ENCODE data around the gene TEAD1. TPM values are rescaled to one million over a fixed set of nuclear protein-coding genes. Genes with fewer than 3 reads are reported as not detected.

TEAD1 gene
- polyA plus RNA-seq, 1 experiment, result 113 TPM

DNA sequence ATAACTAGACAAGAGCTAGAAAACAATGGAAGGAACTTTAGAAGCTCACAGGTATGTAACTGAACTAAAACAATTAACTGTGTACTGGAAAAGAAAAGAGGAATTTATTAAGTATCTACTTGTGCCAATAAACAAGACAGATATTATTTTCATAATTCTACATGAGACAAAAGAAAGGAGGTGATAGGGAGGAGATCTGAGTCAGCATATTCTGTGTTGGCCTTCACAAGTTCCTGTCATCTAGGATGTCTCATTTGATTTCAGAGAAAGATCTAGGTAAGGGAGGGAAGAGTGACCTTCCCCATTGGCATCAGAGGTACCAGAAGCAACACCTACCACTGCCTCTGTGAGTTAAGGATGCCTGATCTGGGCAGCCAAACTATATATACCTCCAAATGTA lies 34.8 kb upstream of the TEAD1 start:
- POLR2A ChIA-PET, result no interaction called here
- Histone ChIP-seq H3K4me3 (ENCODE audit: low read depth, low read length) (no peak overlapping the region), H3K9me3 (ENCODE audit: control insufficient read depth, insufficient read depth, low read length) (no peaks in the 10 kb centered on the region), H3K27me3 (ENCODE audit: control insufficient read depth, insufficient read depth, low read length) (no peaks in the 10 kb centered on the region), H3K27ac (ENCODE audit: low read depth, low read length) (no peak overlapping the region)
- CTCF ChIA-PET, result no interaction called here
- TF ChIP-seq, protein P1, sequence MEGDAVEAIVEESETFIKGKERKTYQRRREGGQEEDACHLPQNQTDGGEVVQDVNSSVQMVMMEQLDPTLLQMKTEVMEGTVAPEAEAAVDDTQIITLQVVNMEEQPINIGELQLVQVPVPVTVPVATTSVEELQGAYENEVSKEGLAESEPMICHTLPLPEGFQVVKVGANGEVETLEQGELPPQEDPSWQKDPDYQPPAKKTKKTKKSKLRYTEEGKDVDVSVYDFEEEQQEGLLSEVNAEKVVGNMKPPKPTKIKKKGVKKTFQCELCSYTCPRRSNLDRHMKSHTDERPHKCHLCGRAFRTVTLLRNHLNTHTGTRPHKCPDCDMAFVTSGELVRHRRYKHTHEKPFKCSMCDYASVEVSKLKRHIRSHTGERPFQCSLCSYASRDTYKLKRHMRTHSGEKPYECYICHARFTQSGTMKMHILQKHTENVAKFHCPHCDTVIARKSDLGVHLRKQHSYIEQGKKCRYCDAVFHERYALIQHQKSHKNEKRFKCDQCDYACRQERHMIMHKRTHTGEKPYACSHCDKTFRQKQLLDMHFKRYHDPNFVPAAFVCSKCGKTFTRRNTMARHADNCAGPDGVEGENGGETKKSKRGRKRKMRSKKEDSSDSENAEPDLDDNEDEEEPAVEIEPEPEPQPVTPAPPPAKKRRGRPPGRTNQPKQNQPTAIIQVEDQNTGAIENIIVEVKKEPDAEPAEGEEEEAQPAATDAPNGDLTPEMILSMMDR (IDR thresholded peaks at IDR 0.05; ENCODE audit: low read depth, low read length), result no peak
- no peak for DNase-seq (ENCODE audit: low read depth, low spot score)

DNA sequence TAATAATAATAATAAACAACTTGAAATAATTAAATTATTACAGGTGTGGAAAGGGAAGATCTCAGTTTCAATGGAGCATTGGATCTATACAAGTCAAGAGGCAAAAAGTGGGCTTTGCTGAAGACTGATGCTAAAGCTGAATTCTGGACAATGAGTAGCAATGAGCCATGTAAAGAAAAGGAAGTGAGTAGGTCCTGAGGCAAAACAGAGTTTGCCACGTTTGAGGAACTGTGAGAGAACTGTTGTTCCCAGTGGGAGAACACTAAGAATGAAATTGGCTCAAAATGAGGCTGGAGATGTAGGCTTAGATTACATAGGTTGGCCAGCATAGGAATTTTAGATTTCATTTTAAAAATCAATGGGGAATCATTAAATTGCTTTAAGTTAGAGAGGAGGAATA lies 33.9 kb upstream of the TEAD1 start:
- Histone ChIP-seq H3K4me3 (ENCODE audit: low read depth, low read length) (no peak overlapping the region), H3K9me3 (ENCODE audit: control insufficient read depth, insufficient read depth, low read length) (no peaks in the 10 kb centered on the region), H3K27ac (ENCODE audit: low read depth, low read length) (no peak overlapping the region), H3K27me3 (ENCODE audit: control insufficient read depth, insufficient read depth, low read length) (no peaks in the 10 kb centered on the region)
- no peak for DNase-seq (ENCODE audit: low read depth, low spot score)
- ChIA-PET POLR2A (interaction anchor here (1.1 kb wide), 1 partner anchor 34 kb away, joined by 3 read pairs; the partner anchor contains the start of gene TEAD1), CTCF (no interaction called here)
- TF ChIP-seq, protein P1 (IDR thresholded peaks at IDR 0.05; ENCODE audit: low read depth, low read length), result no peak

DNA sequence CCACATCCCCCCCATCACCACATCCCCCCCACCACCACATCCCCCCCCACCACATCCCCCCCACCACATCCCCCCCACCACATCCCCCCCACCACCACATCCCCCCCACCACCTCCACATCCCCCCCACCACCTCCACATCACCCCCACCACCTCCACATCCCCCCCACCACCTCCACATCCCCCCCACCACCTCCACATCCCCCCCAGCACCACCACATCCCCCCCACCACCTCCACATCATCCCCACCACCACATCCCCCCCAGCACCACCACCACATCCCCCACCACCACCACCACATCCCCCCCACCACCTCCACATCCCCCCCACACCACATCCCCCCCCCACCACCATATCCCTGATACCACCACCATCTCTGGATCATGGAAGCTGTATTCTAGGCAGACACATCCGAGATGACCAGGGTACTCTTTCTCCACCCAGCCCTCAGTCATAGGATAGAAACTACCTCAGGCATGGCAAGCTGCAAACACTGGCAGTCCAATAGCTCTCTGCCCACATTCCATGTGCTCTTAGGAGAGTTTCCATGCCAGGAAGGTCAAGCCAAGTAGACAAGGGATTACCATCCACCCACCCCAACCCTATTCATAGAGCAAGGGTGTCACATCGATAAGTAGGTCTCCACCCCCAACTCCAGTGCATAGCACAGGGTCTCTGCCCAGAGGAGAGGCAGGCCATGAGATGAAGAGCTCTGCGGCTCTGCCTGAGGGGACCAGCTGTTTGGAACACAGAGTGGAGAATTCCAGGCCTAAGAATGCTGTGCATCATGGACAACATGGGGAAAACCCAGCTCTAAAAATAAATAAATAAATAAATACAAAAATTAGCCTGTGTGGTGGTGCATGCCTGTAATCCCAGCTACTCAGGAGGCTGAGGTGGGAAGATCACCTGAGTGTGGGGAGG lies 33.0 kb upstream of the TEAD1 start:
- no peak for DNase-seq (ENCODE audit: low read depth, low spot score)
- TF ChIP-seq, protein P1 (IDR thresholded peaks at IDR 0.05; ENCODE audit: low read depth, low read length), result no peak
- Histone ChIP-seq H3K27me3 (ENCODE audit: control insufficient read depth, insufficient read depth, low read length) (no peaks in the 10 kb centered on the region), H3K27ac (ENCODE audit: low read depth, low read length) (no peak overlapping the region), H3K9me3 (ENCODE audit: control insufficient read depth, insufficient read depth, low read length) (no peaks in the 10 kb centered on the region), H3K4me3 (ENCODE audit: low read depth, low read length) (no peak overlapping the region)
- ChIA-PET CTCF (interaction anchor here (0.6 to 1.5 kb wide), 2 partner anchors 310 to 546 kb away, joined by 4 to 5 read pairs; no protein-coding TSS in a partner anchor), POLR2A (interaction anchor here (1.1 kb wide), 1 partner anchor 33 kb away, joined by 3 read pairs; the partner anchor contains the start of gene TEAD1)

DNA sequence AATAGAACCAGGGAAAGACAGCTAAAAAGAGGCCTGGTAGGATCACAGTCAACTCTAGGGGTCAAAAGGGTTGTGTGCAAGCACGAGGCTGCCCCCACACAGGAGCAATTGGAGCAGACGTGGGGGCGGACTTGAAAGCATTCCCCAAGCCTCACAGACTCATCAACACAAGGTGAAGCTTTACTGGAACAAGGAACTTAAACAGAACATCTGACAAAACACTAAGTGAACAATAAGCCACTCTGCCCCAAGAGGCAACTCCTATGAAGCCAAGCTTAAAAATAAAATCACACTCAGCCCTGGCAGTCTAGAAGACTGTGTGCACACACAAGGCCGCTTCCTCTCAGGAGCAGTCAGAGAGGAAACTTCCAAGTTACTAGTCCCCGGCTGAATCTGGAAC lies 32.2 kb upstream of the TEAD1 start:
- Histone ChIP-seq H3K27me3 (ENCODE audit: control insufficient read depth, insufficient read depth, low read length) (no peaks in the 10 kb centered on the region), H3K27ac (ENCODE audit: low read depth, low read length) (peak overlapping the region; percentile 31), H3K4me3 (ENCODE audit: low read depth, low read length) (no peak overlapping the region), H3K9me3 (ENCODE audit: control insufficient read depth, insufficient read depth, low read length) (no peaks in the 10 kb centered on the region)
- no peak for DNase-seq (ENCODE audit: low read depth, low spot score)
- TF ChIP-seq, protein P1 (IDR thresholded peaks at IDR 0.05; ENCODE audit: low read depth, low read length), result no peak
- ChIA-PET POLR2A (no interaction called here), CTCF (interaction anchor here (0.5 to 1.5 kb wide), 4 partner anchors 10 to 547 kb away, joined by 3 to 5 read pairs (median 4); no protein-coding TSS in a partner anchor)

Measured in AG04450 (cell line).